H1 (cell line): ENCODE data around the gene GON4L. TPM values are rescaled to one million over a fixed set of nuclear protein-coding genes. Genes with fewer than 3 reads are reported as not detected.

Experiments
- CTCF ChIA-PET: fragments of 300-600 bp; sonication (Branson Sonifier 250); formaldehyde crosslinking; loops from one replicate; lab custom pipeline; 2021; ENCODE audit not compliant: partially characterized antibody; lab: Charles Lee
- POLR2A ChIA-PET: fragments of 300-600 bp; sonication (Branson Sonifier 250); formaldehyde crosslinking; loops from one replicate; lab custom pipeline; 2021; ENCODE audit warnings: inconsistent platforms; ENCODE audit not compliant: partially characterized antibody; lab: Charles Lee
- DNase-seq, 2 experiments: peaks; one replicate each; pipeline versions ENCODE4 v3.0.0 to v3.0.0-alpha.2; 2010 to 2022; ENCODE audit warnings: low spot score in 2 of 2, low read depth in 1 of 2, mixed read lengths in 1 of 2
- FAIRE-seq: peaks from 2 replicates; lab custom pipeline; 2011; peaks lifted over from hg19 to GRCh38; lab: Jason Lieb, UNC
- H2AFZ ChIP-seq: 2 replicates; pipeline ENCODE4 v1.8.1; 2012; ENCODE audit warnings: low read length, inconsistent platforms
- H2AK5ac ChIP-seq: 2 replicates; pipeline ENCODE4 v1.6.1; 2013; ENCODE audit warnings: low read depth, low read length
- H2BK120ac ChIP-seq: replicated peaks from 2 replicates; pipeline ENCODE3; 2013; ENCODE audit warnings: low read depth, low read length, inconsistent platforms
- H2BK12ac ChIP-seq: 2 replicates; pipeline ENCODE4 v1.6.1; 2013; ENCODE audit warnings: low read depth, low read length
- H2BK15ac ChIP-seq: 2 replicates; pipeline ENCODE4 v1.6.1; 2013; ENCODE audit warnings: low read length
- H2BK20ac ChIP-seq: 2 replicates; pipeline ENCODE4 v1.6.1; 2013; ENCODE audit warnings: low read length
- H2BK5ac ChIP-seq: 2 replicates; pipeline ENCODE4 v1.6.1; 2013; ENCODE audit warnings: low read depth, low read length
- H3K14ac ChIP-seq: 2 replicates; pipeline ENCODE4 v1.6.1; 2013; ENCODE audit warnings: inconsistent platforms; ENCODE audit not compliant: insufficient read length
- H3K18ac ChIP-seq: 2 replicates; pipeline ENCODE4 v1.6.1; 2013; ENCODE audit warnings: low read length; ENCODE audit errors: extremely low read depth
- H3K23ac ChIP-seq: 2 replicates; pipeline ENCODE4 v1.6.1; 2013; ENCODE audit warnings: inconsistent platforms; ENCODE audit not compliant: insufficient read length
- H3K23me2 ChIP-seq: 2 replicates; pipeline ENCODE4 v1.6.1; 2013; ENCODE audit warnings: low read depth, low read length
- H3K27ac ChIP-seq: 2 replicates; pipeline ENCODE4 v1.6.1; 2011; ENCODE audit warnings: low read depth, low read length, inconsistent platforms
- H3K27me3 ChIP-seq, 4 experiments: replicated peaks in 1 of 4; 1 replicate in 1 of 4; 2 replicates in 3 of 4; pipeline versions ENCODE4 v1.6.1 to v1.8.1; 2011 to 2013; ENCODE audit warnings: low read length in 3 of 4, mild to moderate bottlenecking in 3 of 4, inconsistent platforms in 2 of 4, mixed read lengths in 2 of 4, moderate library complexity in 1 of 4; ENCODE audit not compliant: control insufficient read depth in 3 of 4, insufficient read depth in 3 of 4; ENCODE audit errors: extremely low read depth in 1 of 4
- H3K36me3 ChIP-seq, 4 experiments: 2 replicates each; pipeline versions ENCODE4 v1.6.1 to v1.8.1; 2011 to 2013; ENCODE audit warnings: mild to moderate bottlenecking in 4 of 4, low read length in 3 of 4, moderate library complexity in 2 of 4, control low read depth in 1 of 4, inconsistent platforms in 1 of 4; ENCODE audit not compliant: insufficient read depth in 4 of 4, control insufficient read depth in 2 of 4
- H3K4ac ChIP-seq: replicated peaks from 2 replicates; pipeline ENCODE3; 2013; ENCODE audit warnings: low read length, low read depth, mixed read lengths, inconsistent platforms; ENCODE audit not compliant: insufficient read length
- H3K4me1 ChIP-seq, 4 experiments: replicated peaks in 1 of 4; 1 replicate in 1 of 4; 2 replicates in 3 of 4; pipeline versions ENCODE4 v1.6.1 to v1.8.1; 2011 to 2013; ENCODE audit warnings: low read length in 3 of 4, inconsistent platforms in 2 of 4, mixed read lengths in 1 of 4; ENCODE audit not compliant: insufficient read depth in 4 of 4, control insufficient read depth in 3 of 4
- H3K4me2 ChIP-seq, 2 experiments: 2 replicates each; pipeline versions ENCODE4 v1.6.1 to v1.8.1; 2011 to 2013; ENCODE audit warnings: low read depth in 2 of 2, low read length in 2 of 2, control low read depth in 1 of 2, inconsistent platforms in 1 of 2, mild to moderate bottlenecking in 1 of 2; ENCODE audit not compliant: insufficient read depth in 1 of 2
- H3K4me3 ChIP-seq, 4 experiments: fragments of 200-600, 300-600 bp in 1 of 4; sonication (generic), shearing (Covaris generic), sonication (Bioruptor Twin) in 1 of 4; 2 replicates each; pipeline versions ENCODE4 v1.5.1 to v1.8.1; 2011 to 2016; ENCODE audit warnings: low read length in 4 of 4, low read depth in 3 of 4, control low read depth in 2 of 4, inconsistent platforms in 2 of 4, mild to moderate bottlenecking in 2 of 4, mixed read lengths in 1 of 4, moderate library complexity in 1 of 4; ENCODE audit not compliant: insufficient read depth in 2 of 4; ENCODE audit errors: extremely low read depth in 1 of 4
- H3K56ac ChIP-seq: replicated peaks from 2 replicates; pipeline ENCODE3; 2013; ENCODE audit warnings: low read depth, mild to moderate bottlenecking, mixed read lengths, low read length, inconsistent platforms; ENCODE audit not compliant: insufficient read length
- H3K79me1 ChIP-seq: 2 replicates; pipeline ENCODE4 v1.6.1; 2013; ENCODE audit warnings: low read depth, low read length, control low read depth
- H3K79me2 ChIP-seq, 2 experiments: 2 replicates each; pipeline versions ENCODE4 v1.6.1 to v1.8.1; 2012 to 2013; ENCODE audit warnings: low read length in 2 of 2, mild to moderate bottlenecking in 2 of 2, inconsistent platforms in 1 of 2; ENCODE audit not compliant: insufficient read depth in 2 of 2, control insufficient read depth in 1 of 2
- H3K9ac ChIP-seq, 4 experiments: replicated peaks in 1 of 4; 1 replicate in 1 of 4; 2 replicates in 3 of 4; pipeline versions ENCODE4 v1.6.1 to v1.8.1; 2011 to 2013; ENCODE audit warnings: low read depth in 3 of 4, low read length in 3 of 4, control low read depth in 2 of 4, mild to moderate bottlenecking in 2 of 4, moderate library complexity in 2 of 4, inconsistent platforms in 1 of 4; ENCODE audit errors: extremely low read depth in 1 of 4
- H3K9me3 ChIP-seq, 2 experiments: 2 replicates each; pipeline versions ENCODE4 v1.6.1 to v1.8.1; 2012 to 2013; ENCODE audit warnings: mild to moderate bottlenecking in 2 of 2, moderate library complexity in 2 of 2, control low read depth in 1 of 2, inconsistent platforms in 1 of 2, low read depth in 1 of 2, low read length in 1 of 2, mixed read lengths in 1 of 2; ENCODE audit not compliant: insufficient read depth in 2 of 2
- H4K20me1 ChIP-seq, 2 experiments: replicated peaks in 1 of 2; 2 replicates each; pipeline versions ENCODE3 to v1.8.1; 2011 to 2013; ENCODE audit warnings: inconsistent platforms in 2 of 2, low read length in 2 of 2, mild to moderate bottlenecking in 1 of 2; ENCODE audit not compliant: insufficient read depth in 2 of 2, control insufficient read depth in 1 of 2
- H4K5ac ChIP-seq: 2 replicates; pipeline ENCODE4 v1.6.1; 2013; ENCODE audit warnings: low read length, low read depth, mixed read lengths, inconsistent platforms; ENCODE audit not compliant: insufficient read length
- H4K8ac ChIP-seq: 2 replicates; pipeline ENCODE4 v1.8.0; 2013; ENCODE audit warnings: mild to moderate bottlenecking, moderate library complexity, low read length, inconsistent platforms; ENCODE audit not compliant: insufficient read depth; ENCODE audit errors: extremely low read depth
- H4K91ac ChIP-seq: replicated peaks from 2 replicates; pipeline ENCODE3; 2013; ENCODE audit warnings: low read length, mixed read lengths, inconsistent platforms; ENCODE audit not compliant: insufficient read length
- BACH1 ChIP-seq: IDR thresholded peaks from 2 replicates; pipeline ENCODE4 v1.6.1; 2012; ENCODE audit warnings: low read length, improper control_type of control experiment
- CTBP2 ChIP-seq: IDR thresholded peaks from 2 replicates; pipeline ENCODE4 v1.7.0; 2011; ENCODE audit warnings: borderline replicate concordance, mild to moderate bottlenecking, moderate library complexity, mixed read lengths, low read length; ENCODE audit not compliant: insufficient read depth, insufficient read length
- JUND ChIP-seq: IDR thresholded peaks from 2 replicates; pipeline ENCODE4 v1.6.1; 2011; ENCODE audit warnings: mild to moderate bottlenecking, improper control_type of control experiment, low read length
- POLR2AphosphoS5 ChIP-seq: IDR thresholded peaks from 2 replicates; pipeline ENCODE4 v1.6.1; 2011; ENCODE audit warnings: low read depth, low read length
- RFX5 ChIP-seq: IDR thresholded peaks from 2 replicates; pipeline ENCODE4 v1.6.1; 2011; ENCODE audit warnings: low read depth, low read length, improper control_type of control experiment, borderline replicate concordance
- RNF2 ChIP-seq: fragments of 200-900, 300-1000 bp; sonication (generic); IDR thresholded peaks from 2 replicates; pipeline ENCODE4 v1.7.1; 2016; ENCODE audit warnings: borderline replicate concordance, low read depth, mild to moderate bottlenecking, antibody characterized with exemption, low read length; ENCODE audit not compliant: poor library complexity, severe bottlenecking; ENCODE audit errors: missing control alignments
- SIN3A ChIP-seq, 2 experiments: IDR thresholded peaks in 1 of 2; conservative IDR thresholded peaks in 1 of 2; 2 replicates each; pipeline ENCODE4 v1.6.1; 2011 to 2012; ENCODE audit warnings: low read length in 2 of 2, improper control_type of control experiment in 1 of 2, low read depth in 1 of 2, mild to moderate bottlenecking in 1 of 2
- SIRT6 ChIP-seq: IDR thresholded peaks from one replicate; pipeline ENCODE4 v1.7.1; 2012; ENCODE audit warnings: low read length, inconsistent platforms
- SIX5 ChIP-seq: IDR thresholded peaks from 2 replicates; pipeline ENCODE4 v1.6.1; 2011; ENCODE audit warnings: mild to moderate bottlenecking, low read depth, low read length
- YY1 ChIP-seq: IDR thresholded peaks from 2 replicates; pipeline ENCODE4 v1.6.1; 2011; ENCODE audit warnings: low read depth, mild to moderate bottlenecking, low read length
- WGBS, 2 experiments: shearing (Covaris generic) in 1 of 2; methylation state at CpG; one replicate each; pipeline versions ENCODE4 v1.1.6 to v1.1.7; 2013 to 2015; ENCODE audit warnings: low lambda C conversion rate in 2 of 2, mixed read lengths in 2 of 2, inconsistent platforms in 1 of 2, low coverage in 1 of 2, missing lambda C conversion rate in 1 of 2; ENCODE audit not compliant: insufficient replicate concordance in 2 of 2, insufficient coverage in 1 of 2, insufficient read length in 1 of 2; ENCODE audit errors: extremely low coverage in 1 of 2, missing lambda C conversion rate in 1 of 2; 5-methylcytosine and 5-hydroxymethylcytosine counted together
- polyA plus RNA-seq, 7 experiments: library from polyadenylated mRNA; depleted of rRNA in 3 of 7; stranded (reverse) in 5 of 7; unstranded in 2 of 7; fragments of >200 nt in 5 of 7; fragments of 200-250 nt in 2 of 7; gene quantifications; 1 replicate in 5 of 7; 2 replicates in 1 of 7; 4 replicates in 1 of 7; pipeline versions ENCODE4 v1.2.1 to v1.2.3, GENCODE V29; 2011 to 2013; ENCODE audit warnings: missing spikeins in 2 of 7, mixed read lengths in 2 of 7
- total RNA-seq: library from RNA; stranded (reverse); fragmentation: NEBNext Ultra II Directional; extraction: Animal tissue kit (Norgen Biotek cat#: 25700); gene quantifications from 2 replicates; pipeline ENCODE4 v1.2.1, GENCODE V29; 2021
- TF ChIP-seq, protein P1 (sequence below): IDR thresholded peaks from 2 replicates; pipeline ENCODE4 v1.6.1; 2011; ENCODE audit warnings: low read depth, mild to moderate bottlenecking, low read length; ENCODE audit not compliant: insufficient read depth
- TF ChIP-seq, protein P2 (sequence below): IDR thresholded peaks from 2 replicates; pipeline ENCODE4 v1.6.1; 2011; ENCODE audit warnings: low read length, improper control_type of control experiment

The GON4L gene
- total and polyA plus RNA-seq, 2 of the 8 experiments (the other 6 are each of a cell fraction or from before 2014, with no cell fraction given): 26.2 to 52.1 TPM

DNA sequence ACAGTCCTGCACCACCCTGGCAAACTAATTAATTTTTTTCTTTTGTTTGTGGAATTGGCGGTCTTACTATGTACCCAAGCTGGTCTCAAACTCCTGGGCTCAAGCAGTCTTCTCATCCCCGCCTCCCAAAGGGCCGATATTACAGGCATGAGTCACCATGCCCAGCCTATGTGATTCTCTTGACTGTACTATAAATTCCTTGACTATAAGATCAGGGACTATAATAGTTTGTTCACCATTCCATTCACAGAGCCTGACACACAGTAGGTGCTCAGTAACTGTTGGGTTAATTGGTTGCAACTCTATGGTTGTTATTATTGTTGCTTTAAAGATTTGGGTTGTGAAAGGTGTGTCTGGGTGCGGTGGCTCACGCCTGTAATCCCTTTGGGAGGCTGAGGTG lies 150.9 kb downstream of the GON4L start:
- ChIA-PET CTCF (interaction anchor here (1.3 kb wide), 1 partner anchor 25 kb away, joined by 3 read pairs; no protein-coding TSS in a partner anchor), POLR2A (interaction anchor here (1.4 kb wide), 1 partner anchor 11 kb away, joined by 3 read pairs; no protein-coding TSS in a partner anchor)
- H3K79me1 ChIP-seq: peaks cover 2% of the 10 kb centered on the region
- H2AK5ac ChIP-seq: no peak overlapping the region
- no peak overlapping the region for H3K18ac ChIP-seq
- no peak overlapping the region for H2BK20ac ChIP-seq
- no peak overlapping the region for H4K8ac ChIP-seq
- H2AFZ ChIP-seq: no peak overlapping the region
- no peaks in the 10 kb centered on the region for H3K9me3 ChIP-seq
- H2BK120ac ChIP-seq: no peak overlapping the region
- H2BK15ac ChIP-seq: no peak overlapping the region
- H3K27ac ChIP-seq: no peak overlapping the region
- H3K14ac ChIP-seq: no peak overlapping the region
- H3K4me2 ChIP-seq: no peak overlapping the region
- no peaks in the 10 kb centered on the region for H4K20me1 ChIP-seq
- no peak overlapping the region for H4K5ac ChIP-seq
- DNase-seq (no peak), FAIRE-seq (no peak)
- no peaks in the 10 kb centered on the region for H3K23me2 ChIP-seq
- H3K56ac ChIP-seq: no peak overlapping the region
- peaks cover 0 to 3% (median 0%) of the 10 kb centered on the region in 4 experiments; a peak in 1 of 8 replicates for H3K36me3 ChIP-seq
- peaks cover 0 to 43% of the 10 kb centered on the region in 2 experiments; a peak in 2 of 4 replicates for H3K79me2 ChIP-seq
- H3K9ac ChIP-seq: no peak overlapping the region
- no peak overlapping the region for H3K4me3 ChIP-seq
- H3K27me3 ChIP-seq: no peaks in the 10 kb centered on the region
- H3K4me1 ChIP-seq: no peaks in the 10 kb centered on the region
- H2BK5ac ChIP-seq: no peak overlapping the region
- H3K23ac ChIP-seq: no peak overlapping the region
- H3K4ac ChIP-seq: no peak overlapping the region
- H2BK12ac ChIP-seq: no peak overlapping the region
- H4K91ac ChIP-seq: no peak overlapping the region
- WGBS, 2 experiments: 95% methylated on average over 5 of the region's 5 CpGs; no CpG with 5 or more reads in 1 of the 2 experiments
- TF ChIP-seq, protein P1, sequence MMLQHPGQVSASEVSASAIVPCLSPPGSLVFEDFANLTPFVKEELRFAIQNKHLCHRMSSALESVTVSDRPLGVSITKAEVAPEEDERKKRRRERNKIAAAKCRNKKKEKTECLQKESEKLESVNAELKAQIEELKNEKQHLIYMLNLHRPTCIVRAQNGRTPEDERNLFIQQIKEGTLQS: no peak
- TF ChIP-seq SIN3A (conservative IDR thresholded peaks at IDR 0.05 in 1 of 2, IDR thresholded peaks at IDR 0.05 in 1 of 2; ENCODE audit: low read depth in 1 of 2, low read length in 2 of 2): no peak
- TF ChIP-seq BACH1: no peak
- no peak for TF ChIP-seq POLR2AphosphoS5
- TF ChIP-seq, protein P2, sequence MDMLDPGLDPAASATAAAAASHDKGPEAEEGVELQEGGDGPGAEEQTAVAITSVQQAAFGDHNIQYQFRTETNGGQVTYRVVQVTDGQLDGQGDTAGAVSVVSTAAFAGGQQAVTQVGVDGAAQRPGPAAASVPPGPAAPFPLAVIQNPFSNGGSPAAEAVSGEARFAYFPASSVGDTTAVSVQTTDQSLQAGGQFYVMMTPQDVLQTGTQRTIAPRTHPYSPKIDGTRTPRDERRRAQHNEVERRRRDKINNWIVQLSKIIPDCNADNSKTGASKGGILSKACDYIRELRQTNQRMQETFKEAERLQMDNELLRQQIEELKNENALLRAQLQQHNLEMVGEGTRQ: no peak
- no peak for TF ChIP-seq SIX5
- no peak for TF ChIP-seq RNF2
- TF ChIP-seq CTBP2: no peak
- TF ChIP-seq RFX5: no peak
- no peak for TF ChIP-seq SIRT6
- no peak for TF ChIP-seq JUND
- TF ChIP-seq YY1: no peak
